Ectodermal cell (in vitro differentiated cells): Measurements from ENCODE around the gene FLNB.
"Not testable (repeated sequence)": the region's sequence is repeated elsewhere in the genome, so short reads cannot be mapped to it uniquely, and the experiment has no call there.

Experiments used
- H3K27ac ChIP-seq: 2 replicates; pipeline ENCODE4 v1.7.0; 2013; ENCODE audit warnings: mild to moderate bottlenecking, low read depth, low read length; ENCODE audit not compliant: insufficient read depth, poor library complexity, severe bottlenecking
- H3K27me3 ChIP-seq: 2 replicates; pipeline ENCODE4 v1.7.0; 2013; ENCODE audit warnings: mild to moderate bottlenecking, low read length; ENCODE audit not compliant: insufficient read depth, control insufficient read depth, poor library complexity, severe bottlenecking
- H3K36me3 ChIP-seq: one replicate; pipeline ENCODE4 v1.7.0; 2013; ENCODE audit warnings: low read length; ENCODE audit not compliant: control insufficient read depth, insufficient read depth
- H3K4me1 ChIP-seq: one replicate; pipeline ENCODE4 v1.7.0; 2013; ENCODE audit warnings: low read length; ENCODE audit not compliant: control insufficient read depth, insufficient read depth
- H3K4me3 ChIP-seq: 2 replicates; pipeline ENCODE4 v1.7.0; 2013; ENCODE audit warnings: low read depth, low read length, control low read depth; ENCODE audit not compliant: insufficient read depth
- H3K9me3 ChIP-seq: 2 replicates; pipeline ENCODE4 v1.7.0; 2013; ENCODE audit warnings: mild to moderate bottlenecking, low read length, moderate library complexity; ENCODE audit not compliant: control insufficient read depth
- WGBS, 2 experiments: methylation state at CpG; one replicate each; pipeline ENCODE4 v1.1.7; 2013; ENCODE audit warnings: missing lambda C conversion rate in 2 of 2; 5-methylcytosine and 5-hydroxymethylcytosine counted together

The FLNB gene

GRCh38 chr3:58051658-58052261 is 43.5 kb downstream of the FLNB start:
- H3K27me3 ChIP-seq, H3K4me3 ChIP-seq, H3K36me3 ChIP-seq, H3K9me3 ChIP-seq, H3K27ac ChIP-seq, H3K4me1 ChIP-seq: not testable (repeated sequence)
- 91 to 95% methylated on average over 14 to 15 of the region's 15 CpGs for WGBS, 2 experiments

DNA sequence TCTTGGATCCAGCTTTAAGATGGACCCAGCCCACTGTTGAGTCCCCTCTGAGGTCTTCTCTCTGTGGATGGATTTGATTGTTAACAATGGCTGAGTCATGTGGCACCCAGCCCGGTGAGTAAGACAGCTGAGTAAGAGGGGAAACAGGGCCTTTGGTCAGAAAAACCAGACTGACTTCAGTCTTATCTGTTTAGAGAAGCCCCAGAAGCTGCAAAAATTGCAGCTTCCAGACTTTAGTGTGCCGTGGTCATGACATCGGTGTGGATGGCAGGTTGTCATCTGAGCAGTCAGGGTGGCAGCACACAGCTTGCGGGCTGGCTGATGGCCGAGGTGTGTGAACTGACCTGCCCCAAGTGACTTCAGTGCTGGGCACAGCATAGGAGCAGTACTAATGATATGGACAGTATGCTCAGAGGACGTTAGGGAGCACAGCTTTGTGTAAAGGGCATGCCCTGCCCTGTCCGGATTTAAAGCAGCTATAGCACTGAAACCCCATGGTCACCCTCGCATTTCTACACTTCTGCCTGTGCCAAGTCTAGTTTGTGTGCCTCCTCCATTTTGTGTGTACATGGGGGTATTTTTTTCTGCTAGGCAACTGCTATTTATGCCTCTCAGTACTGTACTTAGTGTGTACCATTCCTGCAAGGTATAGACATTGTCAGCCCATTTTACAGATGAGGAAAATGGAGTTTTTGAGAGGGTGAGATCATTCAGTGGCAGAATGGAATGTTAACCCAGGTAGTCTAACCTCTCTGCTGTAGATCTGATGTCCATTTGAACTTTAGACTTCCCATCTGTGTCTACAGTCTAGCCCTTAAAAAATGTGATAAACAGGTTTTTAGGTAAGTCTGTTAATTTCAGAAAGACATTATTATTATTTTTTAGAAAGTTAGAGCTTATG is 44.4 kb downstream of the FLNB start:
- Histone ChIP-seq H3K27ac (no peak overlapping the region), H3K4me1 (peaks cover 7% of the 10 kb centered on the region), H3K9me3 (no peaks in the 10 kb centered on the region), H3K27me3 (no peaks in the 10 kb centered on the region), H3K36me3 (no peaks in the 10 kb centered on the region), H3K4me3 (no peak overlapping the region)
- 76 to 77% methylated on average over 8 of the region's 8 CpGs for WGBS, 2 experiments

GRCh38 chr3:58054652-58055051 is 46.4 kb downstream of the FLNB start:
- no peaks in the 10 kb centered on the region for H3K27me3 ChIP-seq
- peaks cover under 1% of the 10 kb centered on the region for H3K4me1 ChIP-seq
- no peaks in the 10 kb centered on the region for H3K36me3 ChIP-seq
- no peak overlapping the region for H3K27ac ChIP-seq
- H3K9me3 ChIP-seq, result no peaks in the 10 kb centered on the region
- no peak overlapping the region for H3K4me3 ChIP-seq

- no peaks in the 10 kb centered on the region for H3K27me3 ChIP-seq
- H3K4me3 ChIP-seq, result no peak overlapping the region
- H3K9me3 ChIP-seq, result no peaks in the 10 kb centered on the region
- no peaks in the 10 kb centered on the region for H3K4me1 ChIP-seq
- WGBS, 2 experiments, result 95 to 97% methylated on average over 4 of the region's 4 CpGs
- H3K27ac ChIP-seq, result no peak overlapping the region
- no peaks in the 10 kb centered on the region for H3K36me3 ChIP-seq
These were observed 47.1 kb downstream of the FLNB start for GRCh38 chr3:58055314-58055713.

DNA sequence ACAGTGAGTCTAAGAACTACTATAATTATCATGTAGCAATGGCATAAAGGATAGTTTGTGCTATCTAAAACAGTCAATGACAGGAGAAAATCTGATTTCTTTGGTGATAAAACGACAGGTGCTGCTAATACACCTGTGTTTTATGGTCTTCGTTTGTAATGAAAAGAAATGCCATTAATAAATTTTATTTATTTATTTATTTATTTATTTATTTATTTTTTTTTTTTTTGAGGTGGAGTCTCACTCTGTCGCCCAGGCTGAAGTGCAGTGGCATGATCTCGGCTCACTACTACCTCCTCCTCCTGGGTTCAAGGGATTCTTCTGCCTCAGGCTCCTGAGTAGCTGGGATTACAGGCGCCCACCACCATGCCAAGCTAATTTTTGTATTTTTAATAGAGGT is 47.7 kb downstream of the FLNB start:
- 90 to 91% methylated on average over 4 of the region's 5 CpGs for WGBS, 2 experiments
- H3K4me1 ChIP-seq, H3K36me3 ChIP-seq, H3K27me3 ChIP-seq, H3K4me3 ChIP-seq, H3K9me3 ChIP-seq, H3K27ac ChIP-seq: not testable (repeated sequence)

GRCh38 chr3:58058361-58059263 is 50.4 kb downstream of the FLNB start:
- no peaks in the 10 kb centered on the region for H3K27me3 ChIP-seq
- WGBS, 2 experiments, result 89% methylated on average over 8 of the region's 8 CpGs
- no peaks in the 10 kb centered on the region for H3K36me3 ChIP-seq
- H3K4me3 ChIP-seq, result no peak overlapping the region
- no peaks in the 10 kb centered on the region for H3K9me3 ChIP-seq
- H3K4me1 ChIP-seq, result peaks cover 11% of the 10 kb centered on the region
- H3K27ac ChIP-seq, result no peak overlapping the region

- no peak overlapping the region for H3K4me3 ChIP-seq
- H3K27me3 ChIP-seq, result no peaks in the 10 kb centered on the region
- 82 to 84% methylated on average over 15 of the region's 15 CpGs for whole genome bisulfite sequencing, 2 experiments
- no peaks in the 10 kb centered on the region for H3K36me3 ChIP-seq
- H3K9me3 ChIP-seq, result no peaks in the 10 kb centered on the region
- H3K4me1 ChIP-seq, result peaks cover 11% of the 10 kb centered on the region
- H3K27ac ChIP-seq, result no peak overlapping the region
These were observed 51.4 kb downstream of the FLNB start for GRCh38 chr3:58059349-58060321.

DNA sequence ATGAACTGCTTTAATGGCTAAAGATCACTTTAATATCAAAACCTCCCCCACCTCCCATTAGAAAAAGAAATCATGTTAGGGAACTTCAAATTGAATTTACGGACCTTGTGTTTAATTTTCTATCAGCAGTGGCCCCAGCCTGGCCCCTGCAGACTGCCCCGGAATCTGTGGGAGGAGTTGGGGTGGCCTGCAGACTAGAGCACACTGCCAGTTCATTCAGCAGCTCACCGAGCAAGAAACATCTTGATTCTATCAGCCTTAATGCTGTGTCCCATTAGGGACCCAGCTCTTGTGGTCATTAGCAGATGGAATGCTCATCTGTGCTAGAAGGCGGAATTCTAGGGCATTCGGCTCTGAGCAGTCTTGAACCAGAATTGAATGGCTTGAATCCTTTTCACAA is 54.2 kb downstream of the FLNB start:
- no peaks in the 10 kb centered on the region for H3K27me3 ChIP-seq
- H3K27ac ChIP-seq, result no peak overlapping the region
- peaks cover 16% of the 10 kb centered on the region for H3K4me1 ChIP-seq
- WGBS, 2 experiments, result 78 to 84% methylated on average over 5 of the region's 5 CpGs
- no peak overlapping the region for H3K4me3 ChIP-seq
- H3K36me3 ChIP-seq, result no peaks in the 10 kb centered on the region
- no peaks in the 10 kb centered on the region for H3K9me3 ChIP-seq

- peaks cover 16% of the 10 kb centered on the region for H3K4me1 ChIP-seq
- H3K36me3 ChIP-seq, result no peaks in the 10 kb centered on the region
- 90 to 92% methylated on average over 12 of the region's 12 CpGs for WGBS, 2 experiments
- no peak overlapping the region for H3K4me3 ChIP-seq
- no peaks in the 10 kb centered on the region for H3K9me3 ChIP-seq
- H3K27me3 ChIP-seq, result no peaks in the 10 kb centered on the region
- H3K27ac ChIP-seq, result no peak overlapping the region
These were observed 55.0 kb downstream of the FLNB start for GRCh38 chr3:58063022-58063815.
